SK-N-SH (cell line): ENCODE measurements around the gene MYCT1. TPM values are rescaled to one million over a fixed set of nuclear protein-coding genes. Genes with fewer than 3 reads are reported as not detected.

ENCODE experiments used
- CTCF ChIA-PET: fragments of 300-600, 350-600 bp; formaldehyde crosslinking; extraction: SDS; loops from one replicate; lab custom pipeline; 2021; lab: Yijun Ruan, JAX
- POLR2A ChIA-PET: fragments of 350-600 bp; sonication (Branson Sonifier 250); formaldehyde crosslinking; extraction: SDS; loops from one replicate; lab custom pipeline; 2020; ENCODE audit warnings: antibody characterized with exemption, inconsistent platforms; lab: Yijun Ruan, JAX
- DNase-seq: peaks from one replicate; pipeline ENCODE4 v3.0.0; 2012
- H2AFZ ChIP-seq: fragments of 200-600 bp; sonication (generic); 2 replicates; pipeline ENCODE4 v1.8.1; 2016; ENCODE audit warnings: antibody characterized with exemption, mild to moderate bottlenecking, low read depth
- H3F3A ChIP-seq: fragments of 200-600 bp; sonication (generic); replicated peaks from 2 replicates; pipeline ENCODE3; 2016; ENCODE audit warnings: antibody characterized with exemption, mild to moderate bottlenecking; ENCODE audit not compliant: insufficient read depth
- H3K27ac ChIP-seq, 2 experiments: fragments of 200-500 bp in 1 of 2; fragments of 200-600 bp in 1 of 2; sonication (Bioruptor generic) in 1 of 2; sonication (generic), shearing (Covaris generic) in 1 of 2; 2 replicates each; pipeline versions ENCODE4 v1.5.1 to v1.6.1; 2014 to 2016; ENCODE audit warnings: low read depth in 2 of 2, inconsistent platforms in 1 of 2, low read length in 1 of 2, mild to moderate bottlenecking in 1 of 2, mixed read lengths in 1 of 2
- H3K27me3 ChIP-seq: fragments of 200-600 bp; sonication (generic), shearing (Covaris generic); 2 replicates; pipeline ENCODE4 v1.6.1; 2016; ENCODE audit warnings: mixed run types; ENCODE audit not compliant: insufficient read depth
- H3K36me3 ChIP-seq, 2 experiments: fragments of 200-500 bp in 1 of 2; fragments of 200-600 bp in 1 of 2; sonication (Bioruptor generic) in 1 of 2; sonication (generic) in 1 of 2; replicated peaks in 1 of 2; 2 replicates each; pipeline versions ENCODE3 to v1.5.1; 2014 to 2016; ENCODE audit warnings: low read length in 1 of 2, mild to moderate bottlenecking in 1 of 2; ENCODE audit not compliant: insufficient read depth in 2 of 2, control insufficient read depth in 1 of 2
- H3K4me1 ChIP-seq, 2 experiments: fragments of 200-500 bp in 1 of 2; fragments of 200-600 bp in 1 of 2; sonication (Bioruptor generic) in 1 of 2; sonication (generic), shearing (Covaris generic) in 1 of 2; 2 replicates each; pipeline versions ENCODE4 v1.5.1 to v1.6.1; 2014 to 2016; ENCODE audit warnings: low read depth in 1 of 2, low read length in 1 of 2, mixed run types in 1 of 2; ENCODE audit not compliant: insufficient read depth in 2 of 2, control insufficient read depth in 1 of 2
- H3K4me2 ChIP-seq: fragments of 200-600 bp; sonication (generic), shearing (Covaris generic); 2 replicates; pipeline ENCODE4 v1.6.1; 2017; ENCODE audit warnings: mixed run types
- H3K4me3 ChIP-seq, 2 experiments: fragments of 200-500 bp in 1 of 2; fragments of 200-600 bp in 1 of 2; sonication (Bioruptor generic) in 1 of 2; sonication (generic), shearing (Covaris generic) in 1 of 2; 2 replicates each; pipeline versions ENCODE4 v1.5.1 to v1.8.1; 2014 to 2016; ENCODE audit warnings: low read depth in 2 of 2, inconsistent platforms in 1 of 2, low read length in 1 of 2, mild to moderate bottlenecking in 1 of 2, mixed read lengths in 1 of 2, moderate library complexity in 1 of 2
- H3K79me2 ChIP-seq: fragments of 200-600 bp; sonication (generic); 2 replicates; pipeline ENCODE4 v1.8.1; 2017; ENCODE audit warnings: mild to moderate bottlenecking; ENCODE audit not compliant: insufficient read depth
- H3K9ac ChIP-seq: fragments of 200-600 bp; sonication (generic); 2 replicates; pipeline ENCODE4 v1.6.1; 2017; ENCODE audit warnings: mixed run types
- H3K9me2 ChIP-seq: fragments of 200-600 bp; sonication (generic); 2 replicates; pipeline ENCODE4 v1.6.1; 2017; ENCODE audit warnings: mixed run types
- H3K9me3 ChIP-seq: fragments of 200-600 bp; sonication (generic); 2 replicates; pipeline ENCODE4 v1.6.1; 2017; ENCODE audit warnings: mixed run types, mild to moderate bottlenecking, moderate library complexity
- H4K20me1 ChIP-seq: fragments of 200-600 bp; sonication (generic); 2 replicates; pipeline ENCODE4 v1.6.1; 2017; ENCODE audit warnings: mild to moderate bottlenecking, mixed run types; ENCODE audit not compliant: insufficient read depth
- CTCF ChIP-seq: fragments of 200-600 bp; sonication (generic); IDR thresholded peaks from 2 replicates; pipeline ENCODE4 v1.6.1; 2017; ENCODE audit warnings: antibody characterized with exemption, mild to moderate bottlenecking, moderate library complexity
- FOSL2 ChIP-seq: IDR thresholded peaks from 2 replicates; pipeline ENCODE4 v1.4.0; 2012; ENCODE audit warnings: low read depth, mild to moderate bottlenecking, moderate library complexity, borderline replicate concordance
- FOXJ3 ChIP-seq: sonication (generic); formaldehyde crosslinking; IDR thresholded peaks from 2 replicates; pipeline ENCODE4 v1.5.1; 2020; ENCODE audit warnings: mild to moderate bottlenecking, missing genetic modification reagents
- FOXM1 ChIP-seq: IDR thresholded peaks from 2 replicates; pipeline ENCODE4 v1.4.0; 2012; ENCODE audit warnings: low read depth, mild to moderate bottlenecking
- MEF2A ChIP-seq: IDR thresholded peaks from 2 replicates; pipeline ENCODE4 v1.4.0; 2012; ENCODE audit warnings: low read depth, borderline replicate concordance
- MXI1 ChIP-seq: IDR thresholded peaks from 2 replicates; pipeline ENCODE4 v1.6.1; 2012; ENCODE audit warnings: mild to moderate bottlenecking, low read depth, low read length, improper control_type of control experiment
- PBX3 ChIP-seq: IDR thresholded peaks from 2 replicates; pipeline ENCODE4; 2012
- POLR2AphosphoS5 ChIP-seq: IDR thresholded peaks from 2 replicates; pipeline ENCODE4 v1.6.1; 2012; ENCODE audit warnings: low read depth, low read length
- RAD21 ChIP-seq: IDR thresholded peaks from 2 replicates; pipeline ENCODE4 v1.6.1; 2012; ENCODE audit warnings: mild to moderate bottlenecking, low read length
- RXRA ChIP-seq: IDR thresholded peaks from 2 replicates; pipeline ENCODE4 v1.4.0; 2012; ENCODE audit warnings: low read depth, mild to moderate bottlenecking, borderline replicate concordance
- TAF1 ChIP-seq: IDR thresholded peaks from 2 replicates; pipeline ENCODE4 v1.6.1; 2012; ENCODE audit warnings: low read depth, mild to moderate bottlenecking, low read length, moderate library complexity, borderline replicate concordance
- YY1 ChIP-seq: IDR thresholded peaks from 2 replicates; pipeline ENCODE4 v1.4.0; 2012; ENCODE audit warnings: low read depth, mild to moderate bottlenecking
- WGBS: methylation state at CpG from one replicate; pipeline ENCODE4 v1.1.6; 2017; ENCODE audit warnings: low lambda C conversion rate; 5-methylcytosine and 5-hydroxymethylcytosine counted together
- polyA plus RNA-seq, 3 experiments: library from polyadenylated mRNA; depleted of rRNA; stranded (reverse); fragments of >200 nt; gene quantifications; 2 replicates each; pipeline ENCODE4 v1.2.3, GENCODE V29; 2012
- TF ChIP-seq, protein P1 (sequence below): IDR thresholded peaks from 2 replicates; pipeline ENCODE4 v1.4.0; 2012; ENCODE audit warnings: low read depth, borderline replicate concordance
- TF ChIP-seq, protein P2 (sequence below): fragments of 150-350 bp; IDR thresholded peaks from 2 replicates; pipeline ENCODE4 v1.6.1; 2017; ENCODE audit warnings: antibody characterized with exemption, low read length, low read depth, borderline replicate concordance
- TF ChIP-seq, protein P3 (sequence below): fragments of 150-350 bp; IDR thresholded peaks from 2 replicates; pipeline ENCODE4 v1.6.1; 2016; ENCODE audit warnings: mild to moderate bottlenecking, low read depth, low read length

Gene MYCT1
- polyA plus RNA-seq, 1 of the 3 experiments (the other 2 are of a cell fraction) = 7.6 TPM

GRCh38 chr6:152680151-152680550, 17.5 kb upstream of the MYCT1 start:
- Histone ChIP-seq H3K79me2 (no peaks in the 10 kb centered on the region), H3K27me3 (no peaks in the 10 kb centered on the region), H2AFZ (no peak overlapping the region), H3K9ac (no peak overlapping the region), H3F3A (no peaks in the 10 kb centered on the region), H4K20me1 (no peaks in the 10 kb centered on the region), H3K4me1 (peaks cover 0 to 2% of the 10 kb centered on the region in 2 experiments; a peak in 2 of 4 replicates), H3K4me2 (no peak overlapping the region), H3K9me3 (no peaks in the 10 kb centered on the region), H3K4me3 (no peak overlapping the region), H3K36me3 (no peaks in the 10 kb centered on the region), H3K27ac (no peak overlapping the region), H3K9me2 (no peaks in the 10 kb centered on the region)
- TF ChIP-seq YY1 (no peak), PBX3 (no peak), RXRA (no peak), FOSL2 (no peak), RAD21 (no peak), CTCF (no peak), MEF2A (no peak), POLR2AphosphoS5 (no peak), MXI1 (no peak), FOXJ3 (CRISPR knock-in tag) (no peak), FOXM1 (no peak), TAF1 (no peak)
- TF ChIP-seq, protein P1, sequence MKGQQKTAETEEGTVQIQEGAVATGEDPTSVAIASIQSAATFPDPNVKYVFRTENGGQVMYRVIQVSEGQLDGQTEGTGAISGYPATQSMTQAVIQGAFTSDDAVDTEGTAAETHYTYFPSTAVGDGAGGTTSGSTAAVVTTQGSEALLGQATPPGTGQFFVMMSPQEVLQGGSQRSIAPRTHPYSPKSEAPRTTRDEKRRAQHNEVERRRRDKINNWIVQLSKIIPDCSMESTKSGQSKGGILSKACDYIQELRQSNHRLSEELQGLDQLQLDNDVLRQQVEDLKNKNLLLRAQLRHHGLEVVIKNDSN = no peak
- TF ChIP-seq, protein P2, sequence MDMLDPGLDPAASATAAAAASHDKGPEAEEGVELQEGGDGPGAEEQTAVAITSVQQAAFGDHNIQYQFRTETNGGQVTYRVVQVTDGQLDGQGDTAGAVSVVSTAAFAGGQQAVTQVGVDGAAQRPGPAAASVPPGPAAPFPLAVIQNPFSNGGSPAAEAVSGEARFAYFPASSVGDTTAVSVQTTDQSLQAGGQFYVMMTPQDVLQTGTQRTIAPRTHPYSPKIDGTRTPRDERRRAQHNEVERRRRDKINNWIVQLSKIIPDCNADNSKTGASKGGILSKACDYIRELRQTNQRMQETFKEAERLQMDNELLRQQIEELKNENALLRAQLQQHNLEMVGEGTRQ = no peak
- TF ChIP-seq, protein P3, sequence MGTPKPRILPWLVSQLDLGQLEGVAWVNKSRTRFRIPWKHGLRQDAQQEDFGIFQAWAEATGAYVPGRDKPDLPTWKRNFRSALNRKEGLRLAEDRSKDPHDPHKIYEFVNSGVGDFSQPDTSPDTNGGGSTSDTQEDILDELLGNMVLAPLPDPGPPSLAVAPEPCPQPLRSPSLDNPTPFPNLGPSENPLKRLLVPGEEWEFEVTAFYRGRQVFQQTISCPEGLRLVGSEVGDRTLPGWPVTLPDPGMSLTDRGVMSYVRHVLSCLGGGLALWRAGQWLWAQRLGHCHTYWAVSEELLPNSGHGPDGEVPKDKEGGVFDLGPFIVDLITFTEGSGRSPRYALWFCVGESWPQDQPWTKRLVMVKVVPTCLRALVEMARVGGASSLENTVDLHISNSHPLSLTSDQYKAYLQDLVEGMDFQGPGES = no peak
- WGBS = 45% methylated on average over 1 of the region's 1 CpG
- POLR2A ChIA-PET = no interaction called here
- DNase-seq = no peak
- CTCF ChIA-PET = interaction anchor here (0.9 to 1.3 kb wide), 3 partner anchors 9 to 128 kb away, joined by 3 to 4 read pairs (median 3); no protein-coding TSS in a partner anchor
